ENCODE data around the gene AIFM2. TPM values are rescaled to one million over a fixed set of nuclear protein-coding genes. Genes with fewer than 3 reads are reported as not detected.

AIFM2 gene
- total and polyA plus RNA-seq, 10 of the 15 experiments (the other 5 are each of a cell fraction or from before 2014, with no cell fraction given), result 4.5 to 30.8 (median 15.6) TPM

Other genes with a start within 250 kb of the AIFM2 start
- gene MACROH2A2, start 80.0 kb downstream of the AIFM2 start, total RNA-seq (2014; rRNA removed), result not detected in 2 replicates
- not detected in 2 replicates for gene MACROH2A2, start 80.0 kb downstream of the AIFM2 start, total RNA-seq (2014; rRNA removed; fragmentation: Illumina TruSeq; extraction: Trizol)
- gene MACROH2A2, start 80.0 kb downstream of the AIFM2 start, total RNA-seq (2021), result not detected in 2 replicates
- gene MACROH2A2, start 80.0 kb downstream of the AIFM2 start, polyA plus RNA-seq (2011; rRNA removed), result 0.14 and 0.26 TPM in 2 replicates
- not detected in 2 replicates for gene MACROH2A2, start 80.0 kb downstream of the AIFM2 start, polyA plus RNA-seq (2014; fragmentation: Illumina TruSeq; extraction: Trizol)
- gene MACROH2A2, start 80.0 kb downstream of the AIFM2 start, polyA plus RNA-seq (2014; fragmentation: Nextera tagmentation; extraction: Ambion mirVana), result not detected
- gene MACROH2A2, start 80.0 kb downstream of the AIFM2 start, polyA plus RNA-seq (2014; rRNA removed), result not detected in 2 replicates
- gene MACROH2A2, start 80.0 kb downstream of the AIFM2 start, polyA plus RNA-seq (2016; fragmentation: Nextera tagmentation; extraction: Ambion mirVana), result under 1 TPM in 1 of 2 experiments, not detected in 1; 0.24 TPM
- 18.9 and 19.4 TPM in 2 replicates for gene TYSND1, start 13.9 kb upstream of the AIFM2 start, total RNA-seq (2014; rRNA removed)
- 8.1 and 8.7 TPM in 2 replicates for gene TYSND1, start 13.9 kb upstream of the AIFM2 start, total RNA-seq (2014; rRNA removed; fragmentation: Illumina TruSeq; extraction: Trizol)
- 20.0 and 21.4 TPM in 2 replicates for gene TYSND1, start 13.9 kb upstream of the AIFM2 start, total RNA-seq (2021)
- 3.5 and 5.6 TPM in 2 replicates for gene TYSND1, start 13.9 kb upstream of the AIFM2 start, polyA plus RNA-seq (2011; rRNA removed)
- 4.7 and 8.6 TPM in 2 replicates for gene TYSND1, start 13.9 kb upstream of the AIFM2 start, polyA plus RNA-seq (2014; fragmentation: Illumina TruSeq; extraction: Trizol)
- 1 to 10 TPM; 1.9 to 4.5 TPM for gene TYSND1, start 13.9 kb upstream of the AIFM2 start, polyA plus RNA-seq (2014; fragmentation: Nextera tagmentation; extraction: Ambion mirVana)
- gene TYSND1, start 13.9 kb upstream of the AIFM2 start, polyA plus RNA-seq (2014; rRNA removed), result 16.7 and 17.4 TPM in 2 replicates
- gene TYSND1, start 13.9 kb upstream of the AIFM2 start, polyA plus RNA-seq (2016; fragmentation: Nextera tagmentation; extraction: Ambion mirVana), result 10 to 100 TPM; 15.2 to 18.8 TPM
- gene SAR1A, start 37.7 kb upstream of the AIFM2 start, total RNA-seq (2014; rRNA removed), result 45.4 and 60.3 TPM in 2 replicates
- gene SAR1A, start 37.7 kb upstream of the AIFM2 start, total RNA-seq (2014; rRNA removed; fragmentation: Illumina TruSeq; extraction: Trizol), result 52.7 and 54.7 TPM in 2 replicates
- 77.3 and 81.3 TPM in 2 replicates for gene SAR1A, start 37.7 kb upstream of the AIFM2 start, total RNA-seq (2021)
- 85.0 and 101 TPM in 2 replicates for gene SAR1A, start 37.7 kb upstream of the AIFM2 start, polyA plus RNA-seq (2011; rRNA removed)
- gene SAR1A, start 37.7 kb upstream of the AIFM2 start, polyA plus RNA-seq (2014; fragmentation: Illumina TruSeq; extraction: Trizol), result 54.8 and 55.6 TPM in 2 replicates
- 10 to 100 TPM; 69.4 to 81.1 TPM for gene SAR1A, start 37.7 kb upstream of the AIFM2 start, polyA plus RNA-seq (2014; fragmentation: Nextera tagmentation; extraction: Ambion mirVana)
- 29.3 and 33.2 TPM in 2 replicates for gene SAR1A, start 37.7 kb upstream of the AIFM2 start, polyA plus RNA-seq (2014; rRNA removed)
- gene SAR1A, start 37.7 kb upstream of the AIFM2 start, polyA plus RNA-seq (2016; fragmentation: Nextera tagmentation; extraction: Ambion mirVana), result 10 to 100 TPM; 58.0 to 62.2 TPM
- gene PPA1, start 100.6 kb upstream of the AIFM2 start, total RNA-seq (2014; rRNA removed), result 297 and 344 TPM in 2 replicates
- gene PPA1, start 100.6 kb upstream of the AIFM2 start, total RNA-seq (2014; rRNA removed; fragmentation: Illumina TruSeq; extraction: Trizol), result 334 and 338 TPM in 2 replicates
- 254 and 260 TPM in 2 replicates for gene PPA1, start 100.6 kb upstream of the AIFM2 start, total RNA-seq (2021)
- 452 and 655 TPM in 2 replicates for gene PPA1, start 100.6 kb upstream of the AIFM2 start, polyA plus RNA-seq (2011; rRNA removed)
- gene PPA1, start 100.6 kb upstream of the AIFM2 start, polyA plus RNA-seq (2014; fragmentation: Illumina TruSeq; extraction: Trizol), result 296 and 362 TPM in 2 replicates
- gene PPA1, start 100.6 kb upstream of the AIFM2 start, polyA plus RNA-seq (2014; fragmentation: Nextera tagmentation; extraction: Ambion mirVana), result 100 to 1,000 TPM; 224 to 386 TPM
- 346 and 396 TPM in 2 replicates for gene PPA1, start 100.6 kb upstream of the AIFM2 start, polyA plus RNA-seq (2014; rRNA removed)
- 100 to 1,000 TPM; 353 to 365 TPM for gene PPA1, start 100.6 kb upstream of the AIFM2 start, polyA plus RNA-seq (2016; fragmentation: Nextera tagmentation; extraction: Ambion mirVana)
- gene NPFFR1, start 151.2 kb upstream of the AIFM2 start, total RNA-seq (2014; rRNA removed), result not detected in 2 replicates
- gene NPFFR1, start 151.2 kb upstream of the AIFM2 start, total RNA-seq (2014; rRNA removed; fragmentation: Illumina TruSeq; extraction: Trizol), result not detected in 2 replicates
- gene NPFFR1, start 151.2 kb upstream of the AIFM2 start, total RNA-seq (2021), result not detected in 2 replicates
- 0.01 TPM in 1 of 2 replicates, not detected in the other for gene NPFFR1, start 151.2 kb upstream of the AIFM2 start, polyA plus RNA-seq (2011; rRNA removed)
- gene NPFFR1, start 151.2 kb upstream of the AIFM2 start, polyA plus RNA-seq (2014; fragmentation: Illumina TruSeq; extraction: Trizol), result not detected in 2 replicates
- not detected for gene NPFFR1, start 151.2 kb upstream of the AIFM2 start, polyA plus RNA-seq (2014; fragmentation: Nextera tagmentation; extraction: Ambion mirVana)
- not detected in 2 replicates for gene NPFFR1, start 151.2 kb upstream of the AIFM2 start, polyA plus RNA-seq (2014; rRNA removed)
- gene NPFFR1, start 151.2 kb upstream of the AIFM2 start, polyA plus RNA-seq (2016; fragmentation: Nextera tagmentation; extraction: Ambion mirVana), result under 1 TPM in 1 of 2 experiments, not detected in 1; 0.03 TPM
- gene LRRC20, start 249.8 kb upstream of the AIFM2 start, total RNA-seq (2014; rRNA removed), result 19.4 and 24.5 TPM in 2 replicates
- gene LRRC20, start 249.8 kb upstream of the AIFM2 start, total RNA-seq (2014; rRNA removed; fragmentation: Illumina TruSeq; extraction: Trizol), result 10.0 and 10.2 TPM in 2 replicates
- 25.9 and 27.6 TPM in 2 replicates for gene LRRC20, start 249.8 kb upstream of the AIFM2 start, total RNA-seq (2021)
- gene LRRC20, start 249.8 kb upstream of the AIFM2 start, polyA plus RNA-seq (2011; rRNA removed), result 14.9 and 28.0 TPM in 2 replicates
- gene LRRC20, start 249.8 kb upstream of the AIFM2 start, polyA plus RNA-seq (2014; fragmentation: Illumina TruSeq; extraction: Trizol), result 13.5 and 21.5 TPM in 2 replicates
- gene LRRC20, start 249.8 kb upstream of the AIFM2 start, polyA plus RNA-seq (2014; fragmentation: Nextera tagmentation; extraction: Ambion mirVana), result 1 to 10 TPM; 3.5 to 6.9 TPM
- 23.2 and 24.4 TPM in 2 replicates for gene LRRC20, start 249.8 kb upstream of the AIFM2 start, polyA plus RNA-seq (2014; rRNA removed)
- gene LRRC20, start 249.8 kb upstream of the AIFM2 start, polyA plus RNA-seq (2016; fragmentation: Nextera tagmentation; extraction: Ambion mirVana), result 10 to 100 TPM; 13.3 to 15.7 TPM

All from GM12878 (cell line).